ENCODE results near the gene MATR3. TPM values are rescaled to one million over a fixed set of nuclear protein-coding genes. Genes with fewer than 3 reads are reported as not detected.
"Not testable (repeated sequence)": the region's sequence is repeated elsewhere in the genome, so short reads cannot be mapped to it uniquely, and the experiment has no call there.

The MATR3 gene
- total RNA-seq, 1 experiment from 2014 or later, result 139 TPM

DNA sequence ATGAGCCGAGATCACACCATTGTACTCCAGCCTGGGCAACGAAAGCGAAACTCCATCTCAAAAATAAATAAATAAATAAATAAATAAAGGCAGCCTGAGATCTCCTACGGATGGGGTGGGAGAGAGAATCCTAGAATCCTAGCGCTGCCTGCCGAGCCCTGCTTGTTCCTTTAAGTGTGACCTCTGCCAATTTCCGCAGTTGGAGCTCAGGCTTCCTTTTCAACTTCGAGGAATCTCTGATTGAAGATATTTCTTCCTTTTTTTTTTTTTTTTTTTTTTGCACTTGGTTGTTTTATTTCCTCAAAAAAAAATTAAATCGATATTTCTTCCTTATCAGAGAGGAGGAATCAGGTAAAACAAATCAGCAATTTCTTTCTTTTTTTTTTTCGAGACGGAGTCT, 27.3 kb upstream of the MATR3 start:
- Histone ChIP-seq H3F3A (ENCODE audit: low read length, unreplicated experiment) (no peaks in the 10 kb centered on the region), H3K4me2 (ENCODE audit: low read length) (no peak overlapping the region), H3K9me2 (replicated peaks; ENCODE audit: low read length) (no peaks in the 10 kb centered on the region), H3K9me3 (ENCODE audit: low read length) (no peaks in the 10 kb centered on the region), H3K9ac (ENCODE audit: low read length) (no peak overlapping the region), H4K20me1 (ENCODE audit: low read length) (no peaks in the 10 kb centered on the region), H3K4me1 (ENCODE audit: insufficient read depth, low read length) (peaks cover 3% of the 10 kb centered on the region; the same call in 1 of the 2 replicates), H3K4me3 (ENCODE audit: low read length) (no peak overlapping the region), H3K36me3 (ENCODE audit: low read depth, low read length) (no peaks in the 10 kb centered on the region), H2AFZ (ENCODE audit: low read length) (no peak overlapping the region), H3K79me2 (ENCODE audit: low read length) (no peaks in the 10 kb centered on the region), H3K27ac (ENCODE audit: low read length) (no peak overlapping the region), H3K27me3 (ENCODE audit: low read length) (no peaks in the 10 kb centered on the region)
- DNase-seq (no peak), ATAC-seq (no peak)
- TF ChIP-seq EZH2 (IDR thresholded peaks at IDR 0.05; ENCODE audit: low read length, unreplicated experiment), result no peak
- TF ChIP-seq, protein P1, sequence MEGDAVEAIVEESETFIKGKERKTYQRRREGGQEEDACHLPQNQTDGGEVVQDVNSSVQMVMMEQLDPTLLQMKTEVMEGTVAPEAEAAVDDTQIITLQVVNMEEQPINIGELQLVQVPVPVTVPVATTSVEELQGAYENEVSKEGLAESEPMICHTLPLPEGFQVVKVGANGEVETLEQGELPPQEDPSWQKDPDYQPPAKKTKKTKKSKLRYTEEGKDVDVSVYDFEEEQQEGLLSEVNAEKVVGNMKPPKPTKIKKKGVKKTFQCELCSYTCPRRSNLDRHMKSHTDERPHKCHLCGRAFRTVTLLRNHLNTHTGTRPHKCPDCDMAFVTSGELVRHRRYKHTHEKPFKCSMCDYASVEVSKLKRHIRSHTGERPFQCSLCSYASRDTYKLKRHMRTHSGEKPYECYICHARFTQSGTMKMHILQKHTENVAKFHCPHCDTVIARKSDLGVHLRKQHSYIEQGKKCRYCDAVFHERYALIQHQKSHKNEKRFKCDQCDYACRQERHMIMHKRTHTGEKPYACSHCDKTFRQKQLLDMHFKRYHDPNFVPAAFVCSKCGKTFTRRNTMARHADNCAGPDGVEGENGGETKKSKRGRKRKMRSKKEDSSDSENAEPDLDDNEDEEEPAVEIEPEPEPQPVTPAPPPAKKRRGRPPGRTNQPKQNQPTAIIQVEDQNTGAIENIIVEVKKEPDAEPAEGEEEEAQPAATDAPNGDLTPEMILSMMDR (conservative IDR thresholded peaks at IDR 0.05; ENCODE audit: low read depth, low read length), result no peak
- TF ChIP-seq EZH2phosphoT487 (IDR thresholded peaks at IDR 0.05; ENCODE audit: borderline replicate concordance, low read length), result no peak
- POLR2A ChIA-PET (ENCODE audit: unreplicated experiment), result no interaction called here
- intact Hi-C loops (cut with micrococcal nuclease), result no loop called here
- CTCF ChIA-PET, result no interaction called here
- BruUV-seq (replicated peaks), result no TSS peak

DNA sequence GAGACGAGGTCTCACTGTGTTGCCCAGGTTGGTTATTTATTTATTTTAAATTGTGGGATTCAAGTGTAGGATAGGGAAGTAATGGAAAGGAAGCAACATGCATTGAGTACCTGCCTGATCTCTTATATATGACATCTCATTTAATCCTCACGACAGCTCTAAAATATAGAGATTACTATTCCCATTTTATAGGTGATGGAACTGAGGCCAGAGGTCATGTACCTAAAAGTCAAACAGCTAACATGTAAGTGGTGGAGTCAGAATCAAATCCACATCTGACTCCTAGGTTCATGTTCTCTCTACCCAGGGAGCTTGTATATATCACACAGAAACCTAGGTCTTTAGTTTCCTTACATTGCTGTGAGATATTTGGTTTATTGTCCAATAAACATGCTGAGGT, 26.1 kb upstream of the MATR3 start:
- no peak overlapping the region for H3K27ac ChIP-seq (ENCODE audit: low read length)
- no peak overlapping the region for H3K4me3 ChIP-seq (ENCODE audit: low read length)
- no peak overlapping the region for H3K4me2 ChIP-seq (ENCODE audit: low read length)
- H3K36me3 ChIP-seq (ENCODE audit: low read depth, low read length), result no peaks in the 10 kb centered on the region
- TF ChIP-seq, protein P1 (conservative IDR thresholded peaks at IDR 0.05; ENCODE audit: low read depth, low read length), result no peak
- TF ChIP-seq EZH2 (IDR thresholded peaks at IDR 0.05; ENCODE audit: low read length, unreplicated experiment) (no peak), EZH2phosphoT487 (IDR thresholded peaks at IDR 0.05; ENCODE audit: borderline replicate concordance, low read length) (no peak)
- ChIA-PET CTCF (no interaction called here), POLR2A (ENCODE audit: unreplicated experiment) (interaction anchor here (0.7 kb wide), 1 partner anchor 509 kb away, joined by 3 read pairs; no protein-coding TSS in a partner anchor)
- no peaks in the 10 kb centered on the region for H4K20me1 ChIP-seq (ENCODE audit: low read length)
- no peaks in the 10 kb centered on the region for H3K9me2 ChIP-seq (replicated peaks; ENCODE audit: low read length)
- H3F3A ChIP-seq (ENCODE audit: low read length, unreplicated experiment), result no peaks in the 10 kb centered on the region
- no peaks in the 10 kb centered on the region for H3K79me2 ChIP-seq (ENCODE audit: low read length)
- H3K27me3 ChIP-seq (ENCODE audit: low read length), result no peaks in the 10 kb centered on the region
- H2AFZ ChIP-seq (ENCODE audit: low read length), result no peak overlapping the region
- DNase-seq (no peak), ATAC-seq (no peak)
- H3K9ac ChIP-seq (ENCODE audit: low read length), result no peak overlapping the region
- peaks cover 12% of the 10 kb centered on the region for H3K4me1 ChIP-seq (ENCODE audit: insufficient read depth, low read length)
- BruUV-seq (replicated peaks), result no TSS peak
- no peaks in the 10 kb centered on the region for H3K9me3 ChIP-seq (ENCODE audit: low read length)
- intact Hi-C loops (cut with micrococcal nuclease), result no loop called here

DNA sequence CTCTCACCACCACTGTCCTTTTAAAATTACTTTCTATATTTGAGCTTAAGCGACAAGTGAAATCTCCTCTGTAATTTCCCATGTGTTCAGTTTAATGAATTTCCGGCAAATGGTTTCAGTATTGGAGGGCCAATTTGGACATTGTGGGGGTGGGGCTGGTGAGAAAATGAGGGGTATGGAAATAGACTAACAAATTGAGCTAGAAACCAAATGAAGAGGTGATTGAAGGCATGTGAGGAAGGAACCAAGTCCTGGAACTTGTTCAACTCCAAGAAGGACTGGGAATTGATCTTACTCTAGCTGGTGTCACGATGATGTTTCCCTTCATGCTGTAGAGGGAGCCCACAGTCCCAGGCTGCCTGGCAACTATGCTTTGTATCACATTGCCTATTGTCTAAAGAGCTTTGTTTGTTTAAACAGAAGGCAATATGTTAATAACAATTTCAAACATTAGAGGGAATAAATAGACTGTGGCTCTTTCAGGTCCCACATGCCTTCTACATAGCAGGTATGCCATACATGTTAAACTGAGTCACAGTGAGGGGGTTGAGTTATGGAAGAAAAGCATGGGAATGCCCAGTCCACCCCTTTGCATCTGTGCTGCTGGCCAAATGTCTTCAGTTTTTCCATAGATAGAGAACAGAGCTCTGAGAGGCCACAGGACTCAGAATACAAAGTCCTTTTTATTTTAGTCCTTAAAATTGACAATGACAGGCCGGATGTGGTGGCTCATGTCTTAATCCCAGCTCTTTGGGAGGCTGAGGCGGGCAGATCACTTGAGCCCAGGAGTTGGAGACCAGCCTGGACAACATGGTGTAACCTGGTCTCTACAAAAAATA, 25.0 kb upstream of the MATR3 start:
- intact Hi-C loops (cut with micrococcal nuclease), result no loop called here
- Histone ChIP-seq H3K36me3 (ENCODE audit: low read depth, low read length) (no peaks in the 10 kb centered on the region), H3K9ac (ENCODE audit: low read length) (no peak overlapping the region), H3K4me2 (ENCODE audit: low read length) (no peak overlapping the region), H3F3A (ENCODE audit: low read length, unreplicated experiment) (no peaks in the 10 kb centered on the region), H3K9me3 (ENCODE audit: low read length) (no peaks in the 10 kb centered on the region), H3K27ac (ENCODE audit: low read length) (no peak overlapping the region), H4K20me1 (ENCODE audit: low read length) (no peaks in the 10 kb centered on the region), H3K4me3 (ENCODE audit: low read length) (no peak overlapping the region), H3K79me2 (ENCODE audit: low read length) (peaks cover 2% of the 10 kb centered on the region; the same call in 1 of the 2 replicates), H3K27me3 (ENCODE audit: low read length) (no peaks in the 10 kb centered on the region), H3K4me1 (ENCODE audit: insufficient read depth, low read length) (peaks cover 20% of the 10 kb centered on the region), H2AFZ (ENCODE audit: low read length) (no peak overlapping the region), H3K9me2 (replicated peaks; ENCODE audit: low read length) (no peaks in the 10 kb centered on the region)
- DNase-seq, result no peak
- BruUV-seq (replicated peaks), result no TSS peak
- ChIA-PET CTCF (interaction anchor here (0.5 to 0.6 kb wide), 2 partner anchors 13 to 70 kb away, joined by 4 to 19 read pairs; no protein-coding TSS in a partner anchor), POLR2A (ENCODE audit: unreplicated experiment) (interaction anchor here (0.6 to 0.7 kb wide), 2 partner anchors 510 to 693 kb away, joined by 3 to 4 read pairs; no protein-coding TSS in a partner anchor)
- no peak; the same call in 1 of the 2 replicates for ATAC-seq
- TF ChIP-seq, protein P1 (conservative IDR thresholded peaks at IDR 0.05; ENCODE audit: low read depth, low read length), result peak; percentile 23; the same call in 1 of the 2 replicates
- no peak for TF ChIP-seq EZH2 (IDR thresholded peaks at IDR 0.05; ENCODE audit: low read length, unreplicated experiment)

- CTCF ChIA-PET; H3K9me3 ChIP-seq (ENCODE audit: low read length); H4K20me1 ChIP-seq (ENCODE audit: low read length); H3K9ac ChIP-seq (ENCODE audit: low read length); POLR2A ChIA-PET (ENCODE audit: unreplicated experiment); intact Hi-C loops (cut with micrococcal nuclease); H2AFZ ChIP-seq (ENCODE audit: low read length); H3F3A ChIP-seq (ENCODE audit: low read length, unreplicated experiment); ATAC-seq; H3K9me2 ChIP-seq (replicated peaks; ENCODE audit: low read length); BruUV-seq (replicated peaks); H3K4me2 ChIP-seq (ENCODE audit: low read length); H3K4me3 ChIP-seq (ENCODE audit: low read length); DNase-seq; H3K36me3 ChIP-seq (ENCODE audit: low read depth, low read length); H3K27me3 ChIP-seq (ENCODE audit: low read length): not testable (repeated sequence)
- H3K27ac ChIP-seq (ENCODE audit: low read length), result peak overlapping the region; percentile 41
- H3K79me2 ChIP-seq (ENCODE audit: low read length), result peaks cover 22% of the 10 kb centered on the region
- H3K4me1 ChIP-seq (ENCODE audit: insufficient read depth, low read length), result peaks cover 23% of the 10 kb centered on the region
These were observed 22.8 kb upstream of the MATR3 start for GRCh38 chr5:139270718-139271117.

Data from PC-3 (cell line).